Measurements from ENCODE around the gene SLCO4A1. TPM values are rescaled to one million over a fixed set of nuclear protein-coding genes. Genes with fewer than 3 reads are reported as not detected.

Gene SLCO4A1
- total RNA-seq (2012; rRNA removed) (0.56 and 0.72 TPM in 2 replicates), polyA plus RNA-seq (2012; rRNA removed) (1.1 and 1.5 TPM in 2 replicates), Bru-seq, nascent RNA (percentile 20 among the genes with signal in this experiment), BruChase-seq, experiment 1, labeled RNA remaining after a 6-hour chase (percentile 14 among the genes with signal in this experiment), BruChase-seq, experiment 2, labeled RNA remaining after a 2-hour chase (percentile 16 among the genes with signal in this experiment)
- 1.1 TPM in 2 replicates for polyA plus RNA-seq (2012; cell fraction: cytosol; rRNA removed)
- 2.1 and 5.3 TPM in 2 replicates for polyA plus RNA-seq (2012; cell fraction: nucleus; rRNA removed; ENCODE audit: low replicate concordance)
- long read RNA-seq, result 0 reads

GRCh38 chr20:62642051-62642665, at the start of gene SLCO4A1:
SLCO4A1 (plus strand) TSS chr20:62642503; CDS start chr20:62656455, 13,952 bp downstream.
- in situ Hi-C loops (cut with MboI; ENCODE audit: low sequenced_read_pairs), result no loop called here
- peaks cover 56% of the 10 kb centered on the region for H3K27me3 ChIP-seq (ENCODE audit: control insufficient read depth, insufficient read depth, low read length)
- no TSS peak for BruUV-seq (replicated peaks)
- WGBS, 2 experiments (ENCODE audit: extremely low coverage in 2 of 2, insufficient read length in 1 of 2), result 0% methylated on average over 19 of the region's 82 CpGs; no CpG with 5 or more reads in 1 of the 2 experiments
- H3K4me3 ChIP-seq (ENCODE audit: insufficient read depth, low read depth, low read length), result peak within 1 kb of the TSS; percentile 49
- no peak within 1 kb of the TSS for H2BK120ac ChIP-seq (ENCODE audit: low read depth, low read length)
- peak within 1 kb of the TSS; percentile 88 for H2AK9ac ChIP-seq (replicated peaks; ENCODE audit: low read depth, low read length, poor library complexity)
- no peak within 1 kb of the TSS for H2BK15ac ChIP-seq (ENCODE audit: low read depth, low read length)
- no peak within 1 kb of the TSS; the same call in 1 of the 2 replicates for H3K27ac ChIP-seq (ENCODE audit: insufficient read depth, low read length)
- DNase-seq (peak; percentile 44), ATAC-seq (ENCODE audit: low read depth) (peak; percentile 95)
- peak within 1 kb of the TSS; percentile 61 for H3K4me2 ChIP-seq (ENCODE audit: low read depth, low read length)
- H2BK20ac ChIP-seq (ENCODE audit: low read depth, low read length), result no peak within 1 kb of the TSS
- H3K18ac ChIP-seq (ENCODE audit: low read depth, low read length), result no peak within 1 kb of the TSS
- no peak within 1 kb of the TSS for H4K8ac ChIP-seq (ENCODE audit: low read depth in 2 of 2, low read length in 2 of 2)
- H3K79me1 ChIP-seq (ENCODE audit: low read depth in 1 of 2, low read length in 2 of 2), result no peaks in the 10 kb centered on the region
- H3K9me1 ChIP-seq (ENCODE audit: insufficient read depth, low read length), result 0 out of 2 replicates have a peak, but pooled peaks cover 3% of the 10 kb centered on the region
- peak within 1 kb of the TSS; percentile 95 for H2AFZ ChIP-seq (replicated peaks; ENCODE audit: low read length, poor library complexity)
- H2BK5ac ChIP-seq (ENCODE audit: low read depth, low read length, poor library complexity, severe bottlenecking), result no peak within 1 kb of the TSS
- no peak within 1 kb of the TSS for H2AK5ac ChIP-seq (ENCODE audit: low read depth, low read length)
- ChIA-PET CTCF (no interaction called here), POLR2A (ENCODE audit: unreplicated experiment) (interaction anchor here (0.7 kb wide), 1 partner anchor 10 kb away, joined by 3 read pairs; no protein-coding TSS in a partner anchor)
- H3K4me1 ChIP-seq (ENCODE audit: control insufficient read depth, insufficient read depth, low read length), result peaks cover 1% of the 10 kb centered on the region; the same call in 1 of the 2 replicates
- H3K9me3 ChIP-seq (ENCODE audit: control insufficient read depth, insufficient read depth, low read length), result no peaks in the 10 kb centered on the region
- no peak within 1 kb of the TSS for H3K4ac ChIP-seq (ENCODE audit: low read depth, low read length)
- H3K9ac ChIP-seq (ENCODE audit: low read depth, low read length), result no peak within 1 kb of the TSS; the same call in 1 of the 2 replicates
- no peak within 1 kb of the TSS for H3K14ac ChIP-seq (replicated peaks; ENCODE audit: low read depth, low read length)
- no peak within 1 kb of the TSS for H3K23ac ChIP-seq (ENCODE audit: low read depth, low read length)
- no peaks in the 10 kb centered on the region for H4K20me1 ChIP-seq (ENCODE audit: insufficient read depth, low read length)
- H3K56ac ChIP-seq (ENCODE audit: extremely low read depth, insufficient read depth, low read length), result no peak within 1 kb of the TSS; the same call in 1 of the 2 replicates
- dilution Hi-C loops (cut with HindIII; ENCODE audit: low sequenced_read_pairs, unreplicated experiment), result no loop called here
- intact Hi-C loops (cut with micrococcal nuclease), result no loop called here
- no peak within 1 kb of the TSS for H4K91ac ChIP-seq (ENCODE audit: insufficient read depth, low read depth, low read length)
- H4K5ac ChIP-seq (ENCODE audit: low read depth, low read length), result no peak within 1 kb of the TSS
- no peaks in the 10 kb centered on the region for H3K36me3 ChIP-seq (ENCODE audit: control insufficient read depth, insufficient read depth, low read length)
- TF ChIP-seq CTCF (conservative IDR thresholded peaks at IDR 0.05; ENCODE audit: low read depth, low read length) (no peak), POLR2A (IDR thresholded peaks at IDR 0.05; ENCODE audit: low read depth, low read length) (peak; percentile 49), BHLHE40 (IDR thresholded peaks at IDR 0.05; ENCODE audit: low read depth, low read length) (no peak), MXI1 (IDR thresholded peaks at IDR 0.05; ENCODE audit: borderline replicate concordance, low read depth, low read length) (peak; percentile 55; the same call in 1 of the 2 replicates), CEBPB (IDR thresholded peaks at IDR 0.05; ENCODE audit: low read depth, low read length) (no peak), ELK1 (IDR thresholded peaks at IDR 0.05; ENCODE audit: borderline replicate concordance, low read depth, low read length) (no peak), RAD21 (IDR thresholded peaks at IDR 0.05; ENCODE audit: low read length) (no peak), NFE2L2 (IDR thresholded peaks at IDR 0.05; ENCODE audit: low read depth, low read length) (no peak), MAFK (IDR thresholded peaks at IDR 0.05; ENCODE audit: low read depth, low read length) (no peak), MAZ (IDR thresholded peaks at IDR 0.05; ENCODE audit: borderline replicate concordance, low read depth, low read length) (peak; percentile 75; the same call in 1 of the 2 replicates), USF2 (IDR thresholded peaks at IDR 0.05; ENCODE audit: low read depth, low read length) (no peak), RCOR1 (IDR thresholded peaks at IDR 0.05; ENCODE audit: insufficient replicate concordance, low read length) (no peak), CHD1 (IDR thresholded peaks at IDR 0.05; ENCODE audit: low read depth, low read length) (no peak)

All from IMR-90 (cell line).